ENCODE results near the gene SCARB1. TPM values are rescaled to one million over a fixed set of nuclear protein-coding genes. Genes with fewer than 3 reads are reported as not detected.

Gene SCARB1
- total and polyA plus RNA-seq, 9 of the 15 experiments (the other 6 are each of a cell fraction or from before 2014, with no cell fraction given): 0.56 to 157 (median 52.8) TPM

GRCh38 chr12:124767066-124767821, 96.4 kb downstream of the SCARB1 start (continued):
- TF ChIP-seq ZNF518B (CRISPR knock-in tag; IDR thresholded peaks at IDR 0.05) (no peak), HMG20A (CRISPR knock-in tag; conservative IDR thresholded peaks at IDR 0.05) (no peak), SMARCE1 (IDR thresholded peaks at IDR 0.05) (no peak), ZNF512 (tag; IDR thresholded peaks at IDR 0.05) (no peak), NRF1 (conservative IDR thresholded peaks at IDR 0.05 in 1 of 2, IDR thresholded peaks at IDR 0.05 in 1 of 2) (no peak), ZBTB9 (CRISPR knock-in tag; IDR thresholded peaks at IDR 0.05) (no peak), CAMTA2 (CRISPR knock-in tag; conservative IDR thresholded peaks at IDR 0.05) (no peak), MEF2A (IDR thresholded peaks at IDR 0.05; ENCODE audit: control insufficient read depth, low read depth, low read length) (no peak), CREB1 (IDR thresholded peaks at IDR 0.05) (no peak), CREB1 (CRISPR knock-in tag; IDR thresholded peaks at IDR 0.05) (no peak), HMGXB4 (CRISPR knock-in tag; IDR thresholded peaks at IDR 0.05) (no peak), ZNF696 (CRISPR knock-in tag; conservative IDR thresholded peaks at IDR 0.05) (no peak), HEY1 (CRISPR knock-in tag; IDR thresholded peaks at IDR 0.05; ENCODE audit: borderline replicate concordance) (no peak), RBM15 (IDR thresholded peaks at IDR 0.05; ENCODE audit: insufficient read depth, low read length) (no peak), POLR2AphosphoS5 (IDR thresholded peaks at IDR 0.05; ENCODE audit: control insufficient read depth, insufficient read depth, low read depth, low read length) (no peak)
